Osteocyte (in vitro differentiated cells): ENCODE measurements around the gene NDUFAF4. TPM values are rescaled to one million over a fixed set of nuclear protein-coding genes. Genes with fewer than 3 reads are reported as not detected.

Source experiments
- DNase-seq: peaks from one replicate; pipeline ENCODE4 v3.0.0; 2021; ENCODE audit warnings: mixed read lengths; ENCODE audit not compliant: unreplicated experiment; ENCODE audit errors: extremely low spot score
- H3K27ac Mint-ChIP-seq: one replicate; pipeline ENCODE4 v1.8.0; 2021; ENCODE audit warnings: mild to moderate bottlenecking, mixed read lengths; ENCODE audit not compliant: unreplicated experiment
- H3K27me3 Mint-ChIP-seq: one replicate; pipeline ENCODE4 v1.8.0; 2021; ENCODE audit warnings: mixed read lengths; ENCODE audit not compliant: unreplicated experiment
- H3K36me3 Mint-ChIP-seq: one replicate; pipeline ENCODE4 v1.8.0; 2021; ENCODE audit warnings: mixed read lengths; ENCODE audit not compliant: unreplicated experiment
- H3K4me1 Mint-ChIP-seq: one replicate; pipeline ENCODE4 v1.8.0; 2021; ENCODE audit warnings: mixed read lengths; ENCODE audit not compliant: unreplicated experiment
- H3K4me3 Mint-ChIP-seq: one replicate; pipeline ENCODE4 v1.8.0; 2021; ENCODE audit warnings: mild to moderate bottlenecking, moderate library complexity, mixed read lengths; ENCODE audit not compliant: unreplicated experiment
- H3K9me3 Mint-ChIP-seq: one replicate; pipeline ENCODE4 v1.8.0; 2021; ENCODE audit warnings: mixed read lengths; ENCODE audit not compliant: unreplicated experiment
- CTCF ChIP-seq: fragments of 200-600 bp; sonication (generic); IDR thresholded peaks from 2 replicates; pipeline ENCODE4 v1.5.0; 2021; ENCODE audit warnings: antibody characterized with exemption, mild to moderate bottlenecking, moderate library complexity
- total RNA-seq: library from RNA; stranded (reverse); gene quantifications from 2 replicates; pipeline ENCODE4 v1.2.1, GENCODE V29; 2021

NDUFAF4 gene
- total RNA-seq, 1 donor from 2014 or later = 21.6 TPM

DNA sequence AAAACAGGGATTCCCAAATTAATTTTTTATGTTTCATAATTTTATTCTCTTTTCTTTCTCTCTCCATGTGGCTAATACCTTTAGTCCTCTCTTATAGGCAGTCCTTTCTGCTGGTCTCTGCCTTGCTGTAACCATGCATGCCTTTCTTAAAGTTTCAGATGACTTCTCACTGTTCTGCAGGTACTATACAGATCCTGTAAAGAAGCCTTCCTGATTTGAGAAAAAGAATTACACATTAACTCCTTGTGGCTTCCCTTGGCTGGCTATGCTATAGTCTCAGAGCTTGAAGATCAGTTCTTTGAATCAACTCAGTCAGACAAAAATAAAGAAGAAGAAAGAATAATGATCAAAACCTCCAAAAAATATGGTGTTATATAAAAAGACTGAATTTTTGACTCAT, 53.2 kb downstream of the NDUFAF4 start:
- no peak overlapping the region for H3K27ac Mint-ChIP-seq
- no peaks in the 10 kb centered on the region for H3K4me1 Mint-ChIP-seq
- peaks cover 23% of the 10 kb centered on the region for H3K9me3 Mint-ChIP-seq
- no peak for DNase-seq
- peaks cover 51% of the 10 kb centered on the region for H3K27me3 Mint-ChIP-seq
- H3K36me3 Mint-ChIP-seq = no peaks in the 10 kb centered on the region
- TF ChIP-seq CTCF = no peak
- H3K4me3 Mint-ChIP-seq = no peak overlapping the region

- Mint-ChIP-seq H3K27me3 (peaks cover 55% of the 10 kb centered on the region), H3K9me3 (peaks cover 13% of the 10 kb centered on the region), H3K4me3 (no peak overlapping the region), H3K4me1 (peaks cover 8% of the 10 kb centered on the region), H3K27ac (no peak overlapping the region), H3K36me3 (no peaks in the 10 kb centered on the region)
- DNase-seq = no peak
- no peak for TF ChIP-seq CTCF
Observed at GRCh38 chr6:96841345-96841744, 56.3 kb downstream of the NDUFAF4 start.

Other genes starting within 250 kb of the NDUFAF4 start
- gene GPR63, start 60.4 kb downstream of the NDUFAF4 start, total RNA-seq = 0.31 and 0.48 TPM in 2 replicates
- gene KLHL32, start 26.8 kb upstream of the NDUFAF4 start, total RNA-seq = not detected in 2 replicates